ENCODE measurements around the gene IL27RA.

The IL27RA gene

DNA sequence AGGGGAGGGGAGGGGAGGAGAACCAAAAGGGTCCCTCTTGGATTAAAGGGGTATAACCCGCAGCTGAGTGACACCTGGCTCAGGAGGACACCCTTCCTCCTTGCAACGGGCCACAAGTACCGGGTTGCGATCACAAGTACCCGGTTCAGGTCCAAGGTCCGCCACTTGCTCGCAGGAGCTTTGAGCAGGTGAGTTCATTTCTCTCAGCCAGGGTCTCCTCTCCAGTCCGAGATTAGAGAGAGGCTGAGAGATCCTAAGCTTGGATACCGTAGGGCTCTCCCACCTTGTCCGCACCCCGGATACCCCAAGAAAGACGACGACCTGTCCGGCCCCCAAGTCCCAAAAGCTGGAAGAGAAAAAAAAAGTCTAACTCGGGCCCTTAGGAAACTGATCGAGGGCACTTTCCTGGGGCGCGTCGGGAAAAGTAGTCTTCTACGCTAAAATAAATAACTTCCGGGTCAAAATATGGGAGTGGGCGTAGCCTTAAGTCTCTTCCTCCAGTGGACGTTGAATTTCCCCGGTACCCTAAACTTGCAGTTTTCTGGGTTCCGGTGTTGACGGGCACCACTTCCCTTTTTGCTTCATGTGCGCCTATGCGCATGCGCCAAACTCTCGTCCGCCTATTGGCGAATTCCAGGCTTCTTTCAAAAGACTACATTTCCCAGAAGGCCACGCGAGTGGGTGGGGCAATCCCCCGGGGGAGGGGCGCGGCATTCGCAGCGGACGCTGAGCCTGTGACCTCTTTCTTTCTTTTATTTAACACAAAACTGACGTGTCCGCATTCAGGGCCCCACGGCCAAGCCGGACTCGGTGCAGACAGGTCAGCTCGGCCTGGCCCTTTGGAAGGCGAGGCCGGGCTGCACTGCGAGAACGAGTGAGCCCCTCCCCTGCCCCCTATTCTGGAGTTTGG is 49.6 kb downstream of the IL27RA start (continued):
- 0 out of 2 replicates have a peak, but pooled peaks have one; percentile 26 for TF ChIP-seq ZNF639 (tag by site-specific recombination; IDR thresholded peaks at IDR 0.05)
- peak; percentile 89 for TF ChIP-seq KLF10 (tag by site-specific recombination; IDR thresholded peaks at IDR 0.05)
- no peak for TF ChIP-seq PBX3 (CRISPR knock-in tag; IDR thresholded peaks at IDR 0.05)
- peak; percentile 86 for TF ChIP-seq ZNF629 (tag by site-specific recombination; IDR thresholded peaks at IDR 0.05)
- TF ChIP-seq ZNF704 (tag by site-specific recombination; IDR thresholded peaks at IDR 0.05), result no peak
- TF ChIP-seq ZNF362 (tag by site-specific recombination; IDR thresholded peaks at IDR 0.05), result peak; percentile 80; the same call in 1 of the 2 replicates
- peak; percentile 11; the same call in 1 of the 2 replicates for TF ChIP-seq ZNF596 (tag by site-specific recombination; IDR thresholded peaks at IDR 0.05)
- TF ChIP-seq ZEB2 (tag by site-specific recombination; IDR thresholded peaks at IDR 0.05), result peak; percentile 83; the same call in 1 of the 2 replicates
- TF ChIP-seq PRDM1 (tag by site-specific recombination; IDR thresholded peaks at IDR 0.05), result peak; percentile 72
- no peak for TF ChIP-seq SCRT2 (tag by site-specific recombination; IDR thresholded peaks at IDR 0.05)
- peak; percentile 89 for TF ChIP-seq ZBTB10 (tag by site-specific recombination; IDR thresholded peaks at IDR 0.05)
- TF ChIP-seq ZNF10 (tag by site-specific recombination; IDR thresholded peaks at IDR 0.05), result no peak
- TF ChIP-seq ZNF580 (tag by site-specific recombination; IDR thresholded peaks at IDR 0.05), result peak; percentile 80
- peak; percentile 92 for TF ChIP-seq ZBTB44 (tag by site-specific recombination; IDR thresholded peaks at IDR 0.05)
- no peak for TF ChIP-seq YY2 (tag by site-specific recombination; IDR thresholded peaks at IDR 0.05)
- TF ChIP-seq, protein P1, sequence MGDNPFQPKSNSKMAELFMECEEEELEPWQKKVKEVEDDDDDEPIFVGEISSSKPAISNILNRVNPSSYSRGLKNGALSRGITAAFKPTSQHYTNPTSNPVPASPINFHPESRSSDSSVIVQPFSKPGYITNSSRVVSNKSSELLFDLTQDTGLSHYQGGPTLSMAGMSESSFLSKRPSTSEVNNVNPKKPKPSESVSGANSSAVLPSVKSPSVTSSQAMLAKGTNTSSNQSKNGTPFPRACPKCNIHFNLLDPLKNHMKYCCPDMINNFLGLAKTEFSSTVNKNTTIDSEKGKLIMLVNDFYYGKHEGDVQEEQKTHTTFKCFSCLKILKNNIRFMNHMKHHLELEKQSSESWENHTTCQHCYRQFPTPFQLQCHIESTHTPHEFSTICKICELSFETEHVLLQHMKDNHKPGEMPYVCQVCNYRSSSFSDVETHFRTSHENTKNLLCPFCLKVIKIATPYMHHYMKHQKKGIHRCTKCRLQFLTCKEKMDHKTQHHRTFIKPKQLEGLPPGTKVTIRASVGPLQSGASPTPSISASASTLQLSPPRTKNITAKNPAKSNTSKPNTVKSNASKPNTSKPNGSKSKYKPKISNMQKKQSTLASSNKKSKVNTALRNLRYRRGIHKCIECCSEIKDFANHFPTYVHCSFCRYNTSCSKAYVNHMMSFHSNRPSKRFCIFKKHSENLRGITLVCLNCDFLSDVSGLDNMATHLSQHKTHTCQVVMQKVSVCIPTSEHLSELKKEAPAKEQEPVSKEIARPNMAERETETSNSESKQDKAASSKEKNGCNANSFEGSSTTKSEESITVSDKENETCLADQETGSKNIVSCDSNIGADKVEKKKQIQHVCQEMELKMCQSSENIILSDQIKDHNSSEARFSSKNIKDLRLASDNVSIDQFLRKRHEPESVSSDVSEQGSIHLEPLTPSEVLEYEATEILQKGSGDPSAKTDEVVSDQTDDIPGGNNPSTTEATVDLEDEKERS (tag by site-specific recombination; IDR thresholded peaks at IDR 0.05), result no peak
- no peak for TF ChIP-seq ZNF146 (tag by site-specific recombination; IDR thresholded peaks at IDR 0.05)
- TF ChIP-seq KLF16 (tag by site-specific recombination; IDR thresholded peaks at IDR 0.05), result peak; percentile 77
- TF ChIP-seq ZNF624 (tag by site-specific recombination; IDR thresholded peaks at IDR 0.05), result no peak
- no peak for TF ChIP-seq ZNF341 (tag by site-specific recombination; IDR thresholded peaks at IDR 0.05; ENCODE audit: low read depth)
- peak; percentile 96 for TF ChIP-seq KLF8 (tag by site-specific recombination; IDR thresholded peaks at IDR 0.05)

All from HEK293 (cell line).